GM19397 (cell line): ENCODE data around the gene MAN1C1.
"Not testable (repeated sequence)": the region's sequence is repeated elsewhere in the genome, so short reads cannot be mapped to it uniquely, and the experiment has no call there.

ENCODE experiments used
- ATAC-seq: cut with Tn5 transposase; IDR thresholded peaks from one replicate; pipeline ENCODE4 v1.9.1; 2021; ENCODE audit warnings: mild to moderate bottlenecking, moderate library complexity; ENCODE audit not compliant: unreplicated experiment

Gene MAN1C1

DNA sequence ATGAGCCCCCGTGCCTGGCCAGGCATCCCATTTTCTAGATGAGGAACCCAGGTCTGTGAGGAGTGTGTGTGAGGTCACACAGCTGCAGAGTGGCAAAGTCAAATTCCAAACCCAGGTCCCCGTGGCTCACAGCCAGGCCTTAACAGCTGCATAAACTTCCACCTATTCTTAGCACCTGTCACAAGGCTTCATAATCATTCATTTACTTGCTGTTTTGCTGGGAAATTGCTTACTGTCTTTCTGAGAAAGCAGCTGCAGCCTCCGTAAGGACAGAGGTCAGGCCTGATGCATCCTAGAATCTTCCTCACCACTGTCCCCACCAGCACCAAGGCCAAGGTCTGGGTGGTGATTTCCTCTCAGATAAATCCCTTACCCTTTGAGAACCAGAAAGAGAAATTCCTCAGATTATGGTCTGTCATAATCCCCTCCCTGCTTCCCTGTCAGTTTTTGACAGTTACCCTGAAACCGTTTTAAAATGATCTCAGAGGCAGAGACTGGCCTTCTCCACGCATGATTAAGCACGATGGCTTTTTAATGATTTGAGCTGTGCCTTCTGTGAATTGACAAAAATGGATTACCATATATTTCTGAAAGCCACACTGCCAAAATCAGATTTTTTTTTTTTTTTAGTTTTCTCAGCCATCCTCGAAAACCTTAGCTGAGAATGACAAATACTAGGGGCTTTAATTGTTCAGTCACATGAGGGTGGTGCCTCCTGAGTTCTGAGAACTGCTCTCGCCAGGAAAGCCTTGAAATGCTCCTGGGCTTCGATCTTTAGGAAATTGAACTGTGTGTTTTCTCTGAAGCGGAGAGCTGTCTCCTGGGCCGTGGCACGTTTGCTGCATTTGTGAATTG lies 113.4 kb downstream of the MAN1C1 start:
- no peak for ATAC-seq

DNA sequence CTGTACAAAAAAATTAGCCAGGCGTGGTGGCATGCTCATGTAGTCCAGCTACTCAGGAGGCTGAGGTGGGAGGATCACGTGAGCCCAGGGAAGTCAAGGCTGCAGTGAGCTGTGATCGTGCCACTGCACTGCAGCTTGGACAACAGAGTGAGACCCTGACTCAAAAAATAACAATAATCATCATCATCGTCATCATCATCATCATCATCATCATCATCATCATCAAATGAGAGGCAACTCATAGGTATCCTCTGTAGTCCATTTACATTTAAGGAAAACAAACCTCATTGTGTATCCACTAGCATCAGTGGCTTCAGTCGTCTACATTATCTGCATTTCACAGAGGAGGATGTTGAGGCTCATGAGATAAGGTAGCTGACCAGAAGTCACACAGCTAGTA lies 114.6 kb downstream of the MAN1C1 start:
- peak; percentile 26 for ATAC-seq

DNA sequence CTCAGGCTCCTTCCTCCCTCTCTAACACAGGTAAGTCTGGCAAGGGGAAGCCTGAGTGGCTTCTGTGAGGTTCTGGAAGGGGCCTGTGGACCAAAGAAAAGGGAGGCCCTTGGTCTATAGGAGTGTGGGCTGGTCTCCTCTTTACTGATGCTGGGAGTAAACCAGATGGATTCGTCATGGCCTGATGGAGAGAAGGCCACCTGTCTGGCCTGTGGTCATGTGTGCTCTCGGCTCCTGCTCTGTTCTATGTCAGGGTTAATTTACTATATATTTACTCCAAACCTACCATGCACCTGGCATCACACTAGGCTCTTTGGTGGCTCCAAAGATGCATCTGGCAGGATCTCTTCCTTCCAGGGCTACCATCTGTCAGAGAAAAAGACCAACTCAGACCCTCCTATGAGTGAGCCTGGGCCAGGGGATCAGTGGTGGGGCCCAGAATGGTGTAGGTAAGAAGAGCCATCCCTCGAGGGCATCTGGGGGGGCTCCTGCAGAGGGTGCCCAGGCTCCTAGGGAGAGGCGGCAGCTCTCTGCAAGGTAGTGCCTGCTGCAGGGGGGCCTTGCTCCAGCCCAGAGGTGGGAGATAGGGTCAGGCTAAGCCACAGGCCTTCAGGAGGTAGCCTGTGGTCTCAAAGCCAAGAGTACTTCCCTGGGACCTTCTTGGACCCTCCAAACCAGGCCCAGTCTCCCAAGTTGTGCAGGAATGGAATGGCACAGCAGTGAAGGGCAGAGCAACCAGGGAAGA lies 115.2 kb downstream of the MAN1C1 start:
- ATAC-seq, result no peak

DNA sequence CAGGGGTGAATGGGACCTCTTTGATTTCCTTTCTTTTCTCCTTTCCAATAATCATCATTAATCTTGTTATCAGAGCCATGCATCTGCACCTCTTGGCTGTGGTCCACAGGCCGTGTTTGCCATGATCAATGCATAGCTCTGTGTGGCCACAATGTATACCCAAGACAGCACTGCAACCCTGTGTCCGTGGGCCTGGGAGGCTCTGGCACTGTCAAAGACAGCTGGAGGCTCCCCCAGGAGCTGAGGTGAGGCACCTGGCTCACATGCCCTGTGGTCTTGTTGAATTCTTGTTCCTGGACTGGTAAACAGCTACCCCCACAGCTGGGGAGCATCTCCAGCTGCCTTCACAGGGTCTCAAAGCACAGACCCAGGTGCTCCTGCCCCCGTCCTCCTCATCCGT lies 116.2 kb downstream of the MAN1C1 start:
- ATAC-seq, result no peak

DNA sequence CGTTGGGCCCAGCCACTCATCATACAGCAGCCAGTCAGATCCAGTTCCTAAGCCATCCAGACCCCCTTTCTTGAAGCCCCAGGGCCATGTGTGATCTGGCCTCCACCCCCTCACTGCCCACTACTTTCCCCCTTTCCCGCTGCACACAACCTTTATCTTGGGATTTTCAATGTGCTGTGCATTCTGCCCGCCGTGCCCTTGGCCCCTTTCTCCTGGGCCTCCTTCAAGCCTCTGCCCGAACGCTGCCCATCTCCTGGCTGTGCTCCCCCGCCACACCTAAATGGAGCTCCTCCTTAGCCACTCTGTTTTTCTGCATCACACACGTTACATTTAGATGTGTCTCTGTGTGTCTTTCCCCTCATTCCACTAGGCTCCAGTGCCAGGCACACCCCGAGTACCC lies 116.7 kb downstream of the MAN1C1 start:
- ATAC-seq, result no peak

DNA sequence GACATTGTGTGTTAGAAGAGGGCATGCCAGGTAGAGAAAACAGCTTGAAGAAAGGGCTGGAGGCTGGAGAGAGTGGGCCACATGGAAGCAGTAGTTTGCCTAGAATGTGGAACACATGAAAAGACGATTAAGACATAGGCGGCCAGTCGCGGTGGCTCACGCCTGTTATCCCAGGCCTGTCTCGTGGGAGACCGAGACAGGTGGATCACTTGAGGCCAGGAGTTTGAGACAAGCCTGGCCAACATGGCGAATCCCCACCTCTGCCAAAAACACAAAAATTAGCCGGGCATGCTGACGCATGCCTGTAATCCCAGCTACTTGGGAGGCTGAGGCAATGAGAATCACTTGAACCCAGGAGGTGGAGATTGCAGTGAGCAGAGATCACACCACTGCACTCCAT lies 118.4 kb downstream of the MAN1C1 start:
- not testable (repeated sequence) for ATAC-seq

DNA sequence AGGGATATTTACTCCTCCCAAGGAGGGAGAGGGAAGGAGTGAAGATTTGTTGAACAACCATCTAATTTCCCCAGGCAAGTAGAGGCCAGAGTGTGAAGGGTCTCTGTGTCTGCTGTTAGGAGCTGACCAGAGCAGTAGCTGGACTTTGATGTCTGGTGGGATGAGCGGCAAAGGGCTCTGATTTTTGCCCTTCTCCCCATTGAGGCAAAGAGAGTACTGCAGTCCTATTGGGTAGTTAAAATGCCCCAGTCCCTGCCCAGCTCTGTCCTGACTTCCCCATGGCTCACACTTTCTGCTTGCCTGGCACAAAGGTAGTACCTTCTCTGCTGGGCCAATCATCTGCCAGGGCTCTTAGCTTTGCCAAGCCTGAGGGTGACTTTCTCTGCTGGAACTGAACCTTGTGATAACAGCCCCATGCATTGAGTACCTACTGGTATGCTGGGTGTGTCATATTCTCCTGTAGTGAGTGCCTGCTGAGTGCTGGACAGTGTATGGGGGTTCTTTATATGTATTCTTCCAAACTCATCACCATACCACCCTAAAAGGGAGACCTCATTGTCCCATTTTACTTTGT lies 119.5 kb downstream of the MAN1C1 start:
- no peak for ATAC-seq

DNA sequence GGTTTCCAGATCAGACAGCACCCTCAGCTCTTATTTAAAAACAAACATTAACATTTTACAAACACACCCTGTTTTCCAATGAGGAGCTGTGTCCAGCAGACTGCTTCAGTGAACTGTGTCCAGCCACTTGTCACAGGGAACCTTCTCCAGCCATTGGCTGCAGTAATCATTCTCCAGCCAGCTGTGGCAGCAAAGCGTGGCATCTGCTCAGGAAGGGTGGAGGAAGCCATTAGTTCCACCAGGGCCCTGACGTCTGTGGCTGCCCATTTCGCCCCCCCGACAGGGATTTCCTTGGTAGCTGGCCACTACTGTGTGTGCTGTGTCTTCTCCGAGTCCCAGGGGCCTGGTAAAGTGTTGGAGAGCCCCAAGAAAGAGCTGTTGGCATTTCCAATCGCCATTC lies 120.5 kb downstream of the MAN1C1 start:
- no peak for ATAC-seq

DNA sequence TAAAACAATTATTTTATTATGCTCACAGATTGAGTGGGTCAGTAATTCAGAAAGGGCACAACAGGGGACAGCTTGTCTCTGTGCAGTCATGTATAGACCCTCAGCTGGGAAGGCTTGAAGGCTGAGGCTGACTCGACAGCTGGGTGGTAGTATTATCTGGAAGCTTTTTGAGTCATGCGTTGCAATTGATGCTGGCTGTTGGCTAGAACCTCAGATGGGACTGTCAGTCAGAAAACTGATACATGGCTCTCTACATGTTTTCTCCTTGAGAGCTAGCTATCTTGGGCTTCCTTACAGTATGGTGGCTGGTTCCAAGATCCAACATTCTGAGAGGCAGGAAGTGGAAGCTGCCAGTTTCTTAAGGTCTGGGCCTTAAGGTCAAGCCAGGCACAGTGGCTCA lies 121.9 kb downstream of the MAN1C1 start:
- no peak for ATAC-seq

DNA sequence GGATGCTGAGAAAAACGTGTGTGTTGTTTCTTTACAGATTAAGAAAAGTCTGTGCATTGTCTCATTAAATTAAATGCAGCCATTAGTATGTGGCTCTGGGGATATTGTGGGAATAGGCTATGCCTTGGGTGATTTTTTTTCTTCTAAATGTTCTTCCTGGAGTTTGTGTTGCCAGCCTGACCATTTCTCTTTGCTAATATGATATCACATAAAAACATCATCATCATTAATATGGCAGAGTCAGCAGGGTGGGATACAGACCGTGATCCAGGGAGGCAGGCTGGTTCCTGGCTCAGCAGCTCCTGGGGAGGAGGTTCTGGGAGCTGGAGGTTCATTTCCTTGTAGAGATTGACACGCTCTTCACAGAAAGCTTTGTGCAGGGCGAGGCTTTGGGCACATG lies 122.8 kb downstream of the MAN1C1 start:
- ATAC-seq, result no peak

DNA sequence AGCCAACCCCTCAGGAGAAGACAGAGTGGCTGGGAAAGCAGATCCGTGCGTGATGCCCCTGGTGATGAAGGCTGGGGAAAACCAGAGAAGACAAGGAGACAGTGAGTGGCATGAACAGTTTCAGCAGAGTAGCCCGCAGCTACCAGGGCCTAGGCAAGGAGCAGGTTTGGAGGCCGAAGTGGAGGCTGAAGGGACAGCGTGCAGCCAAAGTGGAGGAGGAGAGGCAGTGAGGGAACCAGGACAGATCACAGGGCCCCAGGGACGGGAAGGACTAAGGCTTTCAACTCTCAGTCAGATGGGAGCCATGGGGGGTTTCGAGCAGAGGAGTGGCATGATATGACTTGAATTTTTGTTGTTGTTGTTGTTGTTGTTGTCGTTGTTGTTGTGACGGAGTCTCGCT lies 123.5 kb downstream of the MAN1C1 start:
- ATAC-seq, result no peak

DNA sequence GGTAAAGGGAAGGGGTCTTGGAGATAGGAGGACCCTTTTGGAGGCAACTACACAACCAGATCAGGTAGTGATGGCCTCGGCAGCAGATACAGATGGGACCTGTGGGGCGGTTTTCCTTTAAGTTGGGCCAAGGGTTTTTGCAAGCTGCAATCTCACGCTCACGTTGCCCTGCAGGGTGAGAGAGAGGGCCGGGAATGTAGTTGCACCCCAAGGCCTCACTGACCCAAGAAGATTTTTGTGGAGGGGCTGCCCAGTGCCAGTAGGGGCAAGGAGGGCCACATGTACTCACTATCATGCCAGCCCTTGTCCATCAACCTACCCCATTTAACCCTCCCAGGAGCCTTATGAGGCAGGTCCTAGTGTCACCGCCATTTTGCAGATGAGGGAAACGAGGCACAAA lies 125.7 kb downstream of the MAN1C1 start:
- ATAC-seq, result no peak

DNA sequence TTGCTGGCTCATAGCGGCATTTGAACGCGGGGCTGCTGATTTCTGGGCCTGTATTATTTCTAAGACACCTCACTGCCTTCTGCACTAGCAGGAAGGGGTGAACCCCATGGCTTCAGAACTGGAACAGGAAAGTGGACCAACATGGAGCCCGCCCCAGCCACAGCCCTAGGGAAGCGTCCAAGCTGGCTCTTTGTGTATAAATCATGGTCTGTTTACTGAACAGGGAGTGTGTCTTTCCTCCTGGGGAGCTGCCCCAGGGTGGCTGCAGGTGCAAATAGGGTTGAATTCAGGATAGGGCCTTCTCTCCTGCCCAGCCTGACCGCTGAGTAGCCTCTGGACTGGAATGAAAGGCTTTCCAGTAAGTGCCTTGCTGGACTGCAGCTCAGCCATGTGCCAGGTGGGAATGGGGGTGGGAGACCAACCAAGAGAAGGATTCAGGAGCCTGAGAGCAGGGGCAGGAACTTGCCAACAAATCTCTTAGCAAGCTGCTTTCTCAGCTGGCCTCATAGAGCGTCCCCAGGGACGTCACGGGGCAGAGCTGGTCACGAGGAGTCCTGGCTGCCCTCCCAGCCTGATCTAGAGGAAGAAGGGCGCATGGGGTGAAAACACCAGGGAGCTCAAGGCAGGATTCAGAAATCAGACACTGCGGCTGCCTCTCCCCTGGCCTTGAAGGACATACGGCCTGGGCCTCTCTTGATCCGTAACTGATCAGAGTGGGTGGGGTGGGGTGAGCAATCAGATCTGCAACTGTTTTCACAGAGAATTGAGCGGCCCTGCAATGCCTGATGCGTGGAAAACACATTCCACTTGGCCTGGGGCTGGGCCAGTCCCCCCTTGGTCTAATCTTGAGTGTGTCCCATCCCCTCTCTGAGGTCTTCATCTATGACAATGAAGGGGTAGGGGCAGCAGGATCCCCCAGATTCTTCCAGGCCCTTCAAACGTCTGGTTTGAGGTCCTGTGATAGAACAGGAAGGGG lies 126.9 kb downstream of the MAN1C1 start:
- ATAC-seq, result no peak

DNA sequence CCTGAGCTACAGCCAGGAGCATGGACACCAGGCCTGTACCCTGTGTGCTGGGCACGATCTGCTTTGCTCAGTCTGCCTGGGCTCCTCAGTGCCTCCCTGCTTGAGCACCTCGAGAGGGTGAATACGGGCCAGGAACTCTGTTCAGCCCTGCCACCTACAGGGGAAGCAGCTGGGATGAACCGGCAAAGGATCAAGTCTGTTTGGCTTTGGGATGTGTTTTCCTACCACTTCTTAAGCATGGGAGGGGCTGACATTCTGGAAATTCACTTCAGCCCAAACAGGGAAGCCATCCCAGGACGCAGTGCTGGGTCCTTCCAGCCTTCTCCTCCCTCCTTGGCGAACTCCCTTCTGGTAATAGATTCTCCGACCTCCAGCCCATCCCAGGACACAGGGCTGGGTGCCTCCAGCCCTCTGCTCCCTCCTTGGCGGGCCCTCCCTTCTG lies 127.6 kb downstream of the MAN1C1 start:
- no peak for ATAC-seq

DNA sequence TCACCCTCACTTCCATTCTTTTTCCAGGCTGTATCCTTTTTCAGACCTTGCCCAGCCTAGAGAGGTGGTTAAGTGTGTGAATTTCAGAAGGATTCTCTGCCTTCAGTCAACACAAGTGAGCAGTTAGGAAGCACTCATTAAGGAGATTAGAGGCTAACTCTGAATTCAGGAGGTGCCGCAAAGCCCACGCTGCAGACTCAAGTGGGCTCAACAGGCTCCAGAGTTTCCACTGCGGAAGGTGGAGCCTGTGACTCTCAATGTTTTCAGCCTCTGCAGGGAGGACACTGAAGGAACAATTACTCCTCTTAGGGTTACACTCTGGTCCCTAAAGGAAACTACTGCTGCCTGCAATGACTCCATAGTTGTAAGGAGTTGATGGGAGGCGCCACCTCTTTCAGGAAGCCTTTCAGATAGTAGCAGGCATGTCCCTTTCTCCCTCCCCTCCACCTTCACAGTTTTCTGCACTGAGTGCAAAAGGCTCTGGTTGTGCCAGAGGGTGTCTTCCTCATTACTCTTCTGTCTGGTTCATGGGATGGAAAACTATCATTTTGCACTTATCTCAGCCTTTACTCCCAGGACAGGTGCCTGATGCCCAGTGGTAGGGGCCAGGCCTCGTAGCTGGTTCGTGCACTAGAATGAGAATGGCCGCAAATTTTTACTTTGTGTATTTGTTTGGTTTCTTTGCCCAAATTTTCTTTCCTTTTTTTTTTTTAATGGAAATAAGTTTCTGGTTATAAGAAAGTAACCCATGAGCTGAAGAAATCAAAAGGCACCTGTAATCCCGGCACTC lies 128.2 kb downstream of the MAN1C1 start:
- ATAC-seq, result no peak

DNA sequence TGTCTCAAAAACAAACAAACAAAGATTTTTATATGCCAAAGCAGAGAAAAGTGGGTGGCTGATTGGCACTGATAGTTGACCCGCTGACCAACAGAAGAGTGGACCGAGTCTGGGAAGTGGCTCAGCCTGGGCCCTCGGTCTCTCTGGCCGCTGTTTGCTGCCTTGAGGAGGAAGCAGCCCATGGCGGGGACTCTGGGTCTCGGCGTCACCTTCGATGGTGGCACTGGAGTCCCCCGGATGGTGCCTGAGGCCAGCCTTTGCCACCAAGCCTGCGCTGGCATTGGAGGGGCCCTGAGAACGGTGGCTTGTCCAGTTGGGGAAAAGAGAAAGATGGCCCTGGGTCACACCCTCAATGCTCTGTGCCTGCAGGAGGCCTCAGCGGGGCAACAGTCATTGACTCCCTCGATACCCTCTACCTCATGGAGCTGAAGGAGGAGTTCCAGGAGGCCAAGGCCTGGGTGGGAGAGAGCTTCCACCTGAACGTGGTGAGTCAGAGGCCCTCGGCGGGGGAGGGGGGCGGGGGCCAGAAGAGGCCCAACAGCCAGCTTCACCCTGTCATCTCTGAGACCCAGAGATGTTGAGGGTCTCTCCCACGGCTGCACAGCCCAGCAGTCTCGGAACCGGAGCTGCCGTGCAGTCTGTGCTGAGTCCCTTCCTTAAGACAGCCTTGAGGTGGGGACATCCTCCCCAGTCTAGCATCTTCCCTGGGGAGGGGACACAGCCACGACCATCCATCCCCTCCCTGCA lies 129.9 kb downstream of the MAN1C1 start:
- ATAC-seq, result no peak

DNA sequence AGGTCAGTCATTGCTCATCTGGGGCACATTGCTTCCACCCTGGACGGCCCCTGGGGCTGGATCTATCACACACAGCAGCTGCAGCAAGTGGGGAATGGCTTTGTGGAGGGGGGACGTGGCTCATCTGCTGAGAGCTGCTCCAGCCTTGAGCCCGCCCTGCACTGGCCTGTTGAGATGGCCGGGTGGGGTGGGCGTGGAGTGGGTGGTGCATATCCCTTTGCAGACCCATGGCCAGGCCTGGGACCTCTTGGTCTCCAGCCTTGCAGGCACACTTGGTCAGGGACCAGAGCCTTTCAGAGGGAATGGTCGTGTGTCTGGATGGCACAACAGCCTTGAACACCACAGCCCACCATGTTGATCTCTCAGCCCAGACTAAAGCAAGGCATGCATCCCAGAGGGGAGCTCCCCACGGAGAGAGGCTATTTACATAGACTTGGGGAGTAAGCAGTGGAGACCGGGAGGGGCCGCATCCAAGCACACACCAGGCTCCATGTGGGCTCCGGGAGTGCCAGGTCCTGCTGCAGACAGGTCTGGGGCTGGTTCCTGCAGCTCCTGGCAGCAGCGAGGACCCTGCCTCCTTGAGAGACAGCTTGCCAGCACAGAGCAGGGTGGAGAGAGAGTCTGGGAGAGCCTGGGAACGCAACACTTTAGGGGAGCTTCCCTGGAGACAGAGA lies 130.6 kb downstream of the MAN1C1 start:
- no peak for ATAC-seq

DNA sequence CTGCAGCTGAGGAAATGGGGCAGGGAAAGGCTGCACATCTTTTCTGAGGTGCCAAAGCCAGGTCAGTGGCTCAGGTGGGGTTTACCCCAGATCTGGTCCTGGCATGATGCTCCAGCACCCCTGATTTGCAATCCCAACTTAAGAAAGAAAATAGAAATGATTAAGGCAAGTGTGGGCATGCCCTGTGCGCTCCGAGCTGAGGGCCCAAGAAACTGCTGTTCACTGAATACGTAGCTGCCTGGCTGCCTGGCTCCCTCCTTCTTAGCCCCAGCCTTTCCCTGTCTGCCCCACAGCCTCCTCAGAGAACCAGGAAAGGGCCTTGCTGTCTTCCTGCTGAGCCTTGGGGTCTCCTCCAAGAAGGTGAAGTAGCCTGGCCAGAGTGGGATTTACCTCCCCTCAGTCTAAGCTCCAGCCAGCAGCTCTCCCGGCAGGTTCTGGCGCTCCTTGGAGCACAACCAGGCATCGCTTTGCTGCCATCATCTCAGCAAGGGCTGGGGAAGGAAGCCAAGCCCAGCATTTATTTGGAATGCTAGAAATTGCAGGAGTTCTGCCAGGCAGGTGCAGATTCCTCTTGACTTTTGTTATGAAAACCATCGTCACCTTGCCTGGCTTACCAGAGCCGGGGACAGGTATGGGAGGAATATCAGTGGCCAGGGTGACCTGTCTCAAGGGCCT lies 132.1 kb downstream of the MAN1C1 start:
- ATAC-seq, result no peak
